ENCODE measurements around the gene ASPM. TPM values are rescaled to one million over a fixed set of nuclear protein-coding genes. Genes with fewer than 3 reads are reported as not detected.

The ASPM gene
- total and polyA plus RNA-seq, 4 donors: 0.17 to 45.3 (median 0.84) TPM

DNA sequence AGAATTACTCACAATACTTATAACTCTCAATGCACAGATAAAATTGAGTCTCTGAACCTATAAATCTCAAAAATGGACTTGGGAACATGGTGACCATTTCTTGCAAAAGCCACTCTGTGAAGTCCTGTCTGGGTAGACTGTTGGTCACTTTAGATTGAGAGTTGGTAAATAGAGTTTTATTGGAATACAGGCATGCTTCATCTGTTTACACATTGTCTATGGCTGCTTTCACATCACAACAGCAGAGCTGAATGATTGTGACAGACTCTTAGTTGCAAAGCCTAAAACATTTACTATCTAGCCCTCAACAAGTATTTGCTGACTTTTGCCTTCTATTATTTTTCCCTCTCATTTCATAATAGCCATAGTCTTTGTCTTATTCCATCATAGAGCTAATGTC lies 24.1 kb upstream of the ASPM start:
- no peak for DNase-seq (ENCODE audit: low spot score)
- TF ChIP-seq HNF4G (IDR thresholded peaks at IDR 0.05) (no peak), RXRA (IDR thresholded peaks at IDR 0.05) (peak in 1 of 2 donors; percentile 28), TAF1 (conservative IDR thresholded peaks at IDR 0.05) (no peak), EGR1 (IDR thresholded peaks at IDR 0.05; ENCODE audit: low read depth in 2 of 2) (no peak), FOXA2 (IDR thresholded peaks at IDR 0.05) (peak; percentile 81), JUND (IDR thresholded peaks at IDR 0.05) (no peak), SP1 (IDR thresholded peaks at IDR 0.05) (no peak), RAD21 (IDR thresholded peaks at IDR 0.05) (peak; percentile 9 to 15), NR2F2 (IDR thresholded peaks at IDR 0.05) (no peak), GABPA (IDR thresholded peaks at IDR 0.05 in 1 of 2, conservative IDR thresholded peaks at IDR 0.05 in 1 of 2) (no peak), YY1 (IDR thresholded peaks at IDR 0.05) (peak; percentile 56), FOXA1 (IDR thresholded peaks at IDR 0.05) (peak; percentile 31), HNF4A (conservative IDR thresholded peaks at IDR 0.05) (peak; percentile 37 to 50)
- TF ChIP-seq, protein P1, sequence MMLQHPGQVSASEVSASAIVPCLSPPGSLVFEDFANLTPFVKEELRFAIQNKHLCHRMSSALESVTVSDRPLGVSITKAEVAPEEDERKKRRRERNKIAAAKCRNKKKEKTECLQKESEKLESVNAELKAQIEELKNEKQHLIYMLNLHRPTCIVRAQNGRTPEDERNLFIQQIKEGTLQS (IDR thresholded peaks at IDR 0.05): no peak
- TF ChIP-seq, protein P2, sequence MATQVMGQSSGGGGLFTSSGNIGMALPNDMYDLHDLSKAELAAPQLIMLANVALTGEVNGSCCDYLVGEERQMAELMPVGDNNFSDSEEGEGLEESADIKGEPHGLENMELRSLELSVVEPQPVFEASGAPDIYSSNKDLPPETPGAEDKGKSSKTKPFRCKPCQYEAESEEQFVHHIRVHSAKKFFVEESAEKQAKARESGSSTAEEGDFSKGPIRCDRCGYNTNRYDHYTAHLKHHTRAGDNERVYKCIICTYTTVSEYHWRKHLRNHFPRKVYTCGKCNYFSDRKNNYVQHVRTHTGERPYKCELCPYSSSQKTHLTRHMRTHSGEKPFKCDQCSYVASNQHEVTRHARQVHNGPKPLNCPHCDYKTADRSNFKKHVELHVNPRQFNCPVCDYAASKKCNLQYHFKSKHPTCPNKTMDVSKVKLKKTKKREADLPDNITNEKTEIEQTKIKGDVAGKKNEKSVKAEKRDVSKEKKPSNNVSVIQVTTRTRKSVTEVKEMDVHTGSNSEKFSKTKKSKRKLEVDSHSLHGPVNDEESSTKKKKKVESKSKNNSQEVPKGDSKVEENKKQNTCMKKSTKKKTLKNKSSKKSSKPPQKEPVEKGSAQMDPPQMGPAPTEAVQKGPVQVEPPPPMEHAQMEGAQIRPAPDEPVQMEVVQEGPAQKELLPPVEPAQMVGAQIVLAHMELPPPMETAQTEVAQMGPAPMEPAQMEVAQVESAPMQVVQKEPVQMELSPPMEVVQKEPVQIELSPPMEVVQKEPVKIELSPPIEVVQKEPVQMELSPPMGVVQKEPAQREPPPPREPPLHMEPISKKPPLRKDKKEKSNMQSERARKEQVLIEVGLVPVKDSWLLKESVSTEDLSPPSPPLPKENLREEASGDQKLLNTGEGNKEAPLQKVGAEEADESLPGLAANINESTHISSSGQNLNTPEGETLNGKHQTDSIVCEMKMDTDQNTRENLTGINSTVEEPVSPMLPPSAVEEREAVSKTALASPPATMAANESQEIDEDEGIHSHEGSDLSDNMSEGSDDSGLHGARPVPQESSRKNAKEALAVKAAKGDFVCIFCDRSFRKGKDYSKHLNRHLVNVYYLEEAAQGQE (IDR thresholded peaks at IDR 0.05): no peak
- TF ChIP-seq, protein P3, sequence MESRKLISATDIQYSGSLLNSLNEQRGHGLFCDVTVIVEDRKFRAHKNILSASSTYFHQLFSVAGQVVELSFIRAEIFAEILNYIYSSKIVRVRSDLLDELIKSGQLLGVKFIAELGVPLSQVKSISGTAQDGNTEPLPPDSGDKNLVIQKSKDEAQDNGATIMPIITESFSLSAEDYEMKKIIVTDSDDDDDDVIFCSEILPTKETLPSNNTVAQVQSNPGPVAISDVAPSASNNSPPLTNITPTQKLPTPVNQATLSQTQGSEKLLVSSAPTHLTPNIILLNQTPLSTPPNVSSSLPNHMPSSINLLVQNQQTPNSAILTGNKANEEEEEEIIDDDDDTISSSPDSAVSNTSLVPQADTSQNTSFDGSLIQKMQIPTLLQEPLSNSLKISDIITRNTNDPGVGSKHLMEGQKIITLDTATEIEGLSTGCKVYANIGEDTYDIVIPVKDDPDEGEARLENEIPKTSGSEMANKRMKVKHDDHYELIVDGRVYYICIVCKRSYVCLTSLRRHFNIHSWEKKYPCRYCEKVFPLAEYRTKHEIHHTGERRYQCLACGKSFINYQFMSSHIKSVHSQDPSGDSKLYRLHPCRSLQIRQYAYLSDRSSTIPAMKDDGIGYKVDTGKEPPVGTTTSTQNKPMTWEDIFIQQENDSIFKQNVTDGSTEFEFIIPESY (IDR thresholded peaks at IDR 0.05): no peak
- TF ChIP-seq, protein P4, sequence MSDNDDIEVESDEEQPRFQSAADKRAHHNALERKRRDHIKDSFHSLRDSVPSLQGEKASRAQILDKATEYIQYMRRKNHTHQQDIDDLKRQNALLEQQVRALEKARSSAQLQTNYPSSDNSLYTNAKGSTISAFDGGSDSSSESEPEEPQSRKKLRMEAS (IDR thresholded peaks at IDR 0.05): peak; percentile 45
- TF ChIP-seq, protein P5, sequence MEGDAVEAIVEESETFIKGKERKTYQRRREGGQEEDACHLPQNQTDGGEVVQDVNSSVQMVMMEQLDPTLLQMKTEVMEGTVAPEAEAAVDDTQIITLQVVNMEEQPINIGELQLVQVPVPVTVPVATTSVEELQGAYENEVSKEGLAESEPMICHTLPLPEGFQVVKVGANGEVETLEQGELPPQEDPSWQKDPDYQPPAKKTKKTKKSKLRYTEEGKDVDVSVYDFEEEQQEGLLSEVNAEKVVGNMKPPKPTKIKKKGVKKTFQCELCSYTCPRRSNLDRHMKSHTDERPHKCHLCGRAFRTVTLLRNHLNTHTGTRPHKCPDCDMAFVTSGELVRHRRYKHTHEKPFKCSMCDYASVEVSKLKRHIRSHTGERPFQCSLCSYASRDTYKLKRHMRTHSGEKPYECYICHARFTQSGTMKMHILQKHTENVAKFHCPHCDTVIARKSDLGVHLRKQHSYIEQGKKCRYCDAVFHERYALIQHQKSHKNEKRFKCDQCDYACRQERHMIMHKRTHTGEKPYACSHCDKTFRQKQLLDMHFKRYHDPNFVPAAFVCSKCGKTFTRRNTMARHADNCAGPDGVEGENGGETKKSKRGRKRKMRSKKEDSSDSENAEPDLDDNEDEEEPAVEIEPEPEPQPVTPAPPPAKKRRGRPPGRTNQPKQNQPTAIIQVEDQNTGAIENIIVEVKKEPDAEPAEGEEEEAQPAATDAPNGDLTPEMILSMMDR (IDR thresholded peaks at IDR 0.05; ENCODE audit: low read depth, low read length, missing input control): no peak
- H3K9me3 ChIP-seq (ENCODE audit: control insufficient read depth in 4 of 4, low read length in 3 of 4): no peaks in the 10 kb centered on the region

More for the DNA sequence above, 24.1 kb upstream of the ASPM start:
- no peak overlapping the region for H3K9ac ChIP-seq (ENCODE audit: low read depth in 1 of 2, low read length in 2 of 2)
- H3K36me3 ChIP-seq (ENCODE audit: control insufficient read depth in 4 of 4, insufficient read depth in 3 of 4, low read depth in 1 of 4, low read length in 3 of 4): peaks cover 0 to 3% (median under 1%) of the 10 kb centered on the region in 4 donors
- no peaks in the 10 kb centered on the region for H3K27me3 ChIP-seq (ENCODE audit: control insufficient read depth in 4 of 4, insufficient read depth in 4 of 4, low read length in 3 of 4)
- H3K4me3 ChIP-seq (ENCODE audit: low read depth in 1 of 3, low read length in 3 of 3): no peak overlapping the region
- peaks cover 0 to 40% (median 23%) of the 10 kb centered on the region in 4 donors for H3K4me1 ChIP-seq (ENCODE audit: control insufficient read depth in 4 of 4, insufficient read depth in 4 of 4, low read length in 3 of 4)
- H3K27ac ChIP-seq (ENCODE audit: low read depth in 1 of 2, low read length in 2 of 2): no peak overlapping the region
